OCI-LY1 (cell line): ENCODE data around the gene TFE3.

Experiments
- H2AFZ ChIP-seq: fragments of 200-600 bp; sonication (generic), shearing (Covaris generic); 2 replicates; pipeline ENCODE4 v1.6.0; 2014; ENCODE audit warnings: antibody characterized with exemption, mild to moderate bottlenecking, low read length
- H3F3A ChIP-seq: fragments of 200-600 bp; sonication (generic), shearing (Covaris generic); 2 replicates; pipeline ENCODE4 v1.6.0; 2014; ENCODE audit warnings: mild to moderate bottlenecking, antibody characterized with exemption, low read length, moderate library complexity; ENCODE audit not compliant: insufficient read depth
- H3K27ac ChIP-seq: fragments of 200-600 bp; sonication (generic); 2 replicates; pipeline ENCODE4 v1.5.1; 2014; ENCODE audit warnings: low read length, mixed run types, mild to moderate bottlenecking, low read depth; ENCODE audit not compliant: poor library complexity, severe bottlenecking
- H3K27me3 ChIP-seq: fragments of 200-600 bp; sonication (generic); 2 replicates; pipeline ENCODE4 v1.6.0; 2014; ENCODE audit warnings: antibody characterized with exemption, mild to moderate bottlenecking, low read length, moderate library complexity; ENCODE audit not compliant: insufficient read depth
- H3K36me3 ChIP-seq: fragments of 200-600 bp; sonication (generic); 2 replicates; pipeline ENCODE4 v1.6.1; 2014; ENCODE audit warnings: mild to moderate bottlenecking, antibody characterized with exemption, low read length, moderate library complexity, mixed read lengths; ENCODE audit not compliant: insufficient read depth
- H3K4me1 ChIP-seq: fragments of 200-600 bp; sonication (generic); 2 replicates; pipeline ENCODE4 v1.5.1; 2014; ENCODE audit warnings: mild to moderate bottlenecking, low read length, moderate library complexity; ENCODE audit not compliant: insufficient read depth, severe bottlenecking
- H3K4me2 ChIP-seq: fragments of 200-600 bp; sonication (generic), shearing (Covaris generic); 2 replicates; pipeline ENCODE4 v1.6.1; 2014; ENCODE audit warnings: low read length
- H3K4me3 ChIP-seq: fragments of 200-600 bp; sonication (generic); 2 replicates; pipeline ENCODE4 v1.5.1; 2014; ENCODE audit warnings: low read length, low read depth, mild to moderate bottlenecking, mixed read lengths; ENCODE audit not compliant: poor library complexity, severe bottlenecking
- H3K79me2 ChIP-seq: fragments of 200-600 bp; shearing (Covaris generic); 2 replicates; pipeline ENCODE4 v1.6.1; 2016; ENCODE audit warnings: mixed run types, low read length, mixed read lengths; ENCODE audit not compliant: insufficient read depth
- H3K9ac ChIP-seq: fragments of 200-600 bp; sonication (generic), shearing (Covaris generic); 2 replicates; pipeline ENCODE4 v1.6.1; 2014; ENCODE audit warnings: mild to moderate bottlenecking, low read length, mixed read lengths
- H3K9me2 ChIP-seq: fragments of 200-600 bp; sonication (generic), shearing (Covaris generic); 2 replicates; pipeline ENCODE4 v1.6.1; 2014; ENCODE audit warnings: low read depth, mild to moderate bottlenecking, low read length, mixed read lengths
- H3K9me3 ChIP-seq: fragments of 200-600 bp; shearing (Covaris generic); 2 replicates; pipeline ENCODE4 v1.6.1; 2014; ENCODE audit warnings: low read length, mixed read lengths
- H4K20me1 ChIP-seq: fragments of 200-600 bp; sonication (generic), shearing (Covaris generic); 2 replicates; pipeline ENCODE4 v1.6.0; 2016; ENCODE audit warnings: mild to moderate bottlenecking, low read length; ENCODE audit not compliant: insufficient read depth
- CTCF ChIP-seq: fragments of 200-600 bp; sonication (generic), shearing (Covaris generic); IDR thresholded peaks from 2 replicates; pipeline ENCODE4 v1.5.1; 2017; ENCODE audit warnings: mild to moderate bottlenecking, antibody characterized with exemption, low read length, moderate library complexity, mixed read lengths
- EZH2 ChIP-seq: fragments of 200-600 bp; sonication (generic), shearing (Covaris generic); IDR thresholded peaks from 2 replicates; pipeline ENCODE4 v1.8.0; 2017; ENCODE audit warnings: borderline replicate concordance, mixed run types, mild to moderate bottlenecking, antibody characterized with exemption, low read length, moderate library complexity, mixed read lengths

Gene TFE3

GRCh38 chrX:49066690-49067089 lies 23.5 kb upstream of the TFE3 start:
- no peak overlapping the region for H3K4me3 ChIP-seq
- no peak overlapping the region for H2AFZ ChIP-seq
- H3K27ac ChIP-seq, result no peak overlapping the region
- no peaks in the 10 kb centered on the region for H3K9me3 ChIP-seq
- no peaks in the 10 kb centered on the region for H3K4me1 ChIP-seq
- no peaks in the 10 kb centered on the region for H3K27me3 ChIP-seq
- no peaks in the 10 kb centered on the region for H4K20me1 ChIP-seq
- H3K79me2 ChIP-seq, result no peaks in the 10 kb centered on the region
- TF ChIP-seq CTCF, result no peak
- no peak for TF ChIP-seq EZH2
- H3K36me3 ChIP-seq, result 0 out of 2 replicates have a peak, but pooled peaks cover 3% of the 10 kb centered on the region
- H3K4me2 ChIP-seq, result no peak overlapping the region
- no peaks in the 10 kb centered on the region for H3K9me2 ChIP-seq
- H3K9ac ChIP-seq, result no peak overlapping the region
- no peaks in the 10 kb centered on the region for H3F3A ChIP-seq

- H4K20me1 ChIP-seq, result no peaks in the 10 kb centered on the region
- H3F3A ChIP-seq, result no peaks in the 10 kb centered on the region
- H3K9ac ChIP-seq, result no peak overlapping the region
- no peak overlapping the region for H3K27ac ChIP-seq
- H3K9me2 ChIP-seq, result no peaks in the 10 kb centered on the region
- no peak for TF ChIP-seq CTCF
- no peak for TF ChIP-seq EZH2
- no peaks in the 10 kb centered on the region for H3K9me3 ChIP-seq
- no peaks in the 10 kb centered on the region for H3K4me1 ChIP-seq
- H3K4me2 ChIP-seq, result no peak overlapping the region
- H2AFZ ChIP-seq, result no peak overlapping the region
- no peaks in the 10 kb centered on the region for H3K79me2 ChIP-seq
- H3K36me3 ChIP-seq, result 0 out of 2 replicates have a peak, but pooled peaks cover 2% of the 10 kb centered on the region
- no peak overlapping the region for H3K4me3 ChIP-seq
- no peaks in the 10 kb centered on the region for H3K27me3 ChIP-seq
Measured at GRCh38 chrX:49066278-49066677, 23.1 kb upstream of the TFE3 start.

- Histone ChIP-seq H3K4me2 (no peak overlapping the region), H3K36me3 (no peaks in the 10 kb centered on the region), H3K27me3 (no peaks in the 10 kb centered on the region), H3K4me3 (no peak overlapping the region), H3K9me2 (no peaks in the 10 kb centered on the region), H2AFZ (no peak overlapping the region), H3K79me2 (no peaks in the 10 kb centered on the region), H3F3A (no peaks in the 10 kb centered on the region), H3K27ac (no peak overlapping the region), H3K9ac (no peak overlapping the region), H3K4me1 (no peaks in the 10 kb centered on the region), H4K20me1 (no peaks in the 10 kb centered on the region), H3K9me3 (no peaks in the 10 kb centered on the region)
- TF ChIP-seq CTCF (no peak), EZH2 (no peak)
Measured at GRCh38 chrX:49064735-49065134, 21.6 kb upstream of the TFE3 start.
